Activated CD4-positive, alpha-beta memory T cell treated with anti-CD3 and anti-CD28 coated beads for 36 hours (primary cell): ENCODE measurements around the gene AP3D1. TPM values are rescaled to one million over a fixed set of nuclear protein-coding genes. Genes with fewer than 3 reads are reported as not detected.

Experiments
- CTCF ChIA-PET: fragments of 350-600 bp; sonication (Branson Sonifier 250); formaldehyde crosslinking; loops from one replicate; lab custom pipeline; 2021; ENCODE audit warnings: antibody characterized with exemption, inconsistent platforms; lab: Charles Lee
- POLR2A ChIA-PET: fragments of 350-600 bp; sonication (Branson Sonifier 250); formaldehyde crosslinking; loops from one replicate; lab custom pipeline; 2021; ENCODE audit warnings: antibody characterized with exemption; lab: Charles Lee
- DNase-seq: peaks from one replicate; pipeline ENCODE4 v3.0.0-alpha.2; 2020
- H3K27ac Mint-ChIP-seq: one replicate; pipeline ENCODE4 v1.8.0; 2021; ENCODE audit warnings: mixed read lengths
- H3K27me3 Mint-ChIP-seq: one replicate; pipeline ENCODE4 v1.8.0; 2021; ENCODE audit warnings: mixed read lengths
- H3K36me3 Mint-ChIP-seq: one replicate; pipeline ENCODE4 v1.8.0; 2021; ENCODE audit warnings: mixed read lengths
- H3K4me1 Mint-ChIP-seq: one replicate; pipeline ENCODE4 v1.8.0; 2021; ENCODE audit warnings: low read depth, mixed read lengths
- H3K4me3 Mint-ChIP-seq: one replicate; pipeline ENCODE4 v1.8.0; 2021; ENCODE audit warnings: mild to moderate bottlenecking, mixed read lengths
- H3K9me3 Mint-ChIP-seq: one replicate; pipeline ENCODE4 v1.8.0; 2021; ENCODE audit warnings: mixed read lengths
- intact Hi-C: fragments of 100-400 bp; cut with micrococcal nuclease; formaldehyde crosslinking; loops from one replicate; pipeline ENCODE4 v1.15.1; 2023
- total RNA-seq, 2 experiments: library from RNA; stranded (reverse); gene quantifications; one replicate each; pipeline ENCODE4 v1.2.3, GENCODE V29; 2021

AP3D1 gene
- total RNA-seq, 2 experiments from 2014 or later: 84.6 to 89.1 TPM

GRCh38 chr19:2166741-2167738 is 15.7 kb upstream of the AP3D1 start:
- DNase-seq: no peak
- Mint-ChIP-seq H3K27me3 (no peaks in the 10 kb centered on the region), H3K36me3 (peaks cover 5% of the 10 kb centered on the region), H3K4me1 (peaks cover 55% of the 10 kb centered on the region), H3K9me3 (no peaks in the 10 kb centered on the region), H3K27ac (no peak overlapping the region), H3K4me3 (peak overlapping the region; percentile 48)
- ChIA-PET CTCF (interaction anchor here (1.0 kb wide), 1 partner anchor 68 kb away, joined by 3 read pairs; no protein-coding TSS in a partner anchor), POLR2A (interaction anchor here (1.6 kb wide), 1 partner anchor 20 kb away, joined by 3 read pairs; no protein-coding TSS in a partner anchor)
- intact Hi-C loops: loop anchor here (10.0 kb wide), 1 partner anchor 288 kb away; the partner anchor contains the start of gene LMNB2

GRCh38 chr19:2164020-2164998 is 12.9 kb upstream of the AP3D1 start:
- no peaks in the 10 kb centered on the region for H3K27me3 Mint-ChIP-seq
- ChIA-PET POLR2A (interaction anchor here (1.3 to 2.0 kb wide), 2 partner anchors 12 to 107 kb away, joined by 7 to 8 read pairs; partner anchors contain the start of gene AP3D1), CTCF (no interaction called here)
- DNase-seq: peak; percentile 59
- no peaks in the 10 kb centered on the region for H3K9me3 Mint-ChIP-seq
- H3K4me3 Mint-ChIP-seq: peak overlapping the region; percentile 93
- peaks cover 31% of the 10 kb centered on the region for H3K4me1 Mint-ChIP-seq
- H3K36me3 Mint-ChIP-seq: peaks cover 5% of the 10 kb centered on the region
- intact Hi-C loops: loop anchor here (10.0 kb wide), 1 partner anchor 290 kb away; the partner anchor contains the start of gene LMNB2
- H3K27ac Mint-ChIP-seq: peak overlapping the region; percentile 92

DNA sequence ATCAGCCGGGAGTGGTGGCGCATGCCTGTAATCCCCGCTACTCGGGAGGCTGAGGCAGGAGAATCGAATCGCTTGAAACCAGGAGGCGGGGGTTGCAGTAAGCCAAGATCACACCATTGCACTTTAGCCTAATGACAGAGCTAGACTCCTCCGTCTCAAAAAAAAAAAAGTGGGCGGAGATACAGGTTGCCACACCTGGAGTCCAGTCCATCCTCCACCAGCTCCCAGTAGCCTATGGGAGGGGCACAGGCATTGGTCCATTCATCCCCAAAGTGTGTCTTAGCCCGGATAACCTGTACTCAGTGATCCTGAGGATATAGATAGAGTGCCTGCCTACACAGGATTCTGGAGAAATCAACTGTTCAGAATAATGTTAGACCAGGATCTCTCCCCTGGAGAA is 9.0 kb upstream of the AP3D1 start:
- no peak overlapping the region for H3K27ac Mint-ChIP-seq
- H3K4me1 Mint-ChIP-seq: peaks cover 2% of the 10 kb centered on the region
- CTCF ChIA-PET: no interaction called here
- POLR2A ChIA-PET: interaction anchor here (0.6 kb wide), 1 partner anchor 14 kb away, joined by 3 read pairs; no protein-coding TSS in a partner anchor
- intact Hi-C loops: loop anchor here (10.0 kb wide), 1 partner anchor 294 kb away; the partner anchor contains the start of gene LMNB2
- no peaks in the 10 kb centered on the region for H3K9me3 Mint-ChIP-seq
- peaks cover 2% of the 10 kb centered on the region for H3K36me3 Mint-ChIP-seq
- no peaks in the 10 kb centered on the region for H3K27me3 Mint-ChIP-seq
- no peak for DNase-seq
- no peak overlapping the region for H3K4me3 Mint-ChIP-seq

DNA sequence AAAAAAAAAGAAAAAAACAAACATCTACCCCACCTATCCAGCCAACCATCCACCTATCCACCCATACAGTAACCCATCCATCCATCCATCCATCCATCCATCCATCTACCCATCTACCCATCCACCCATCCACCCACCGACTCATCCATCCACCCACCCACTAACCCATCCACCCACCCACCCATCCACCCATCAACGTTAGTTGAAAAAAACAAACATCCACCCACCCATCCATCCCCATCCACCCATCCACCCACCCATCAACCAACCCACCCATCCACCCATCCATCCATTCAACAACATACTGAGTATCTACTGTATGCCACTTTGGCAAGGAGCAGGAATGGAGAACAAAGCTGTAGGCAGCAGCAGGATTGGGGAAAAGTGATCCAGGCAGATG is 6.1 kb upstream of the AP3D1 start:
- no peaks in the 10 kb centered on the region for H3K9me3 Mint-ChIP-seq
- CTCF ChIA-PET: interaction anchor here (0.6 to 1.9 kb wide), 2 partner anchors 116 to 154 kb away, joined by 3 to 6 read pairs; no protein-coding TSS in a partner anchor
- intact Hi-C loops: no loop called here
- POLR2A ChIA-PET: no interaction called here
- H3K4me1 Mint-ChIP-seq: peaks cover 3% of the 10 kb centered on the region
- H3K4me3 Mint-ChIP-seq: no peak overlapping the region
- H3K36me3 Mint-ChIP-seq: no peaks in the 10 kb centered on the region
- no peak overlapping the region for H3K27ac Mint-ChIP-seq
- no peak for DNase-seq
- no peaks in the 10 kb centered on the region for H3K27me3 Mint-ChIP-seq

DNA sequence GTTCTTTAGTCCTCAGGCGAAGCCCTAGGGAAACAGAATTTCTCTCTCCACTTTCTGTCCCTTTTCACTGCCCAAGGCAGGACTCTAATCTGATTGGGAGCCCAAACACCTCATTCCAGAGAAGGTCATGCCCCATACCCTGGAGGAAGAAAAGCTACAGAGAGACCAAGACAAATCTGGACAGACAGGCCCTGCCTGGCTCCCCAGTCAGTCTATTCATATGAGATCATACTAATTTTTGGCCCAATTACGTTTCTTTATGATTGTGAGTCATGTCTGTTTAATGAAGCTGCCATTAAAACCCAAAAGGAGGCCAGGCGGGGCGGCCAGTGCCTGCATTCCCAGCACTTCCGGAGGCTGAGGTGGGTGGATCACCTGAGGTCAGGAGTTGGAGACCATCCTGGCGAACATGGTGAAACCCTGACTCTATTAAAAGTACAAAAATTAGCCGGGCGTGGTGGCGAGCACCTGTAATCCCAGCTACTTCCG is 3.3 kb upstream of the AP3D1 start:
- H3K27ac Mint-ChIP-seq: no peak overlapping the region
- ChIA-PET CTCF (interaction anchor here (0.6 to 2.5 kb wide), 10 partner anchors 17 to 257 kb away, joined by 3 to 16 read pairs (median 4); no protein-coding TSS in a partner anchor), POLR2A (no interaction called here)
- H3K36me3 Mint-ChIP-seq: no peaks in the 10 kb centered on the region
- no peak overlapping the region for H3K4me3 Mint-ChIP-seq
- no peak for DNase-seq
- intact Hi-C loops: loop anchor here (5.0 kb wide), 2 partner anchors 83 to 173 kb away; partner anchors contain the start of genes LSM7, PLEKHJ1, SF3A2 and SPPL2B
- H3K4me1 Mint-ChIP-seq: peaks cover 17% of the 10 kb centered on the region
- H3K27me3 Mint-ChIP-seq: no peaks in the 10 kb centered on the region
- H3K9me3 Mint-ChIP-seq: no peaks in the 10 kb centered on the region

GRCh38 chr19:2150794-2151338 is 500 bp downstream of the AP3D1 start:
- Mint-ChIP-seq H3K4me3 (peak overlapping the region; percentile 82), H3K9me3 (no peaks in the 10 kb centered on the region), H3K36me3 (peaks cover 5% of the 10 kb centered on the region), H3K4me1 (peaks cover 44% of the 10 kb centered on the region), H3K27me3 (no peaks in the 10 kb centered on the region), H3K27ac (peak overlapping the region; percentile 82)
- CTCF ChIA-PET: interaction anchor here (0.5 to 2.4 kb wide), 2 partner anchors 111 to 430 kb away, joined by 3 to 9 read pairs; no protein-coding TSS in a partner anchor
- POLR2A ChIA-PET: interaction anchor here (1.0 to 1.1 kb wide), 2 partner anchors 90 to 254 kb away, joined by 3 to 4 read pairs; no protein-coding TSS in a partner anchor
- intact Hi-C loops: loop anchor here (1.0 to 5.0 kb wide), 6 partner anchors 12 to 176 kb away; partner anchors contain the start of genes DOT1L, IZUMO4, LSM7 and MOB3A
- peak; percentile 33 for DNase-seq

DNA sequence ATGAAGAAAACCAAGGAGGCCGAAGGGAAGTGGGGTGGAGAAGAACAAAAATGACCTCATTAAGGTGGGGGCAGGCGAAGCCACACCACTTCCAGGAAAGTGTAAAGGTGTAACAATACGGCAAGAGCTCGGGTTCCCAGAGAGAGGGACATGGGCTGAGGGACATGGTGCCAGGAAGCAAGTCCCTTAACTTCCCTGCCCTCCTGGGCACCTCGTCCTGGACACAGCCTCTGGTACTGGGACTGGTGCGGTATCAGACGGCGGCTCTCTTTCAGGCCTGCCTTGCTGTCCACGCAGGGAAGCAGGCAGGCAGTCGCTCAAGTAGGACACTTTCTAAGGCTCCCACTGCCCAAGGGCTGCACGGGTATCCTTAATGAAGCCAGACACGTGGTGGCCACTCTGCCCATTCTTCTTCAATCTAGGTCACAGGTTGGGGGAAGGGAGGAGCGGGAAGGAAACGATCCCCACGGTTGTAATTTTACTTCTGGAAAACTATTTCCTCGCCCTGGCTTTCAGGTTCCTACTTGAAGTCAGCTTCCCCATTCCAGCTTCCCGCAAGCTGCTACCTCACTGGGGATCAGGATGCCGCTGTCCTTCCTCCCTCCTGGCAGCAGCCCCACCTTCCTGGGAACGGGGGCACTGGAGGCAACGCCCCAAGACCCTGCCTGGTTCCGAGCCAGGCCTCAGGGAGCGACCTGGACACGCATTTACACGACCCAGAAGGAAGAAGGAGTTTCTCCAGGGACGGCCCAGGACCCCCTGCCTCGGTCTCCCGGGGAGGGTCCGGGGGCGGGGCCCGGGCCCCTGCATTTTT is 1.2 kb downstream of the AP3D1 start:
- Mint-ChIP-seq H3K27me3 (no peaks in the 10 kb centered on the region), H3K36me3 (peaks cover 5% of the 10 kb centered on the region), H3K4me3 (peak overlapping the region; percentile 82), H3K27ac (peak overlapping the region; percentile 82), H3K4me1 (peaks cover 49% of the 10 kb centered on the region), H3K9me3 (no peaks in the 10 kb centered on the region)
- intact Hi-C loops: loop anchor here (2.0 to 5.0 kb wide), 3 partner anchors 87 to 177 kb away; partner anchors contain the start of genes LSM7, PLEKHJ1, SF3A2 and SPPL2B
- ChIA-PET POLR2A (interaction anchor here (0.8 kb wide), 1 partner anchor 88 kb away, joined by 4 read pairs; no protein-coding TSS in a partner anchor), CTCF (interaction anchor here (2.4 kb wide), 1 partner anchor 111 kb away, joined by 9 read pairs; no protein-coding TSS in a partner anchor)
- DNase-seq: peak; percentile 44

- peak; percentile 63 for DNase-seq
- Mint-ChIP-seq H3K27me3 (no peaks in the 10 kb centered on the region), H3K27ac (peak overlapping the region; percentile 82), H3K4me1 (peaks cover 56% of the 10 kb centered on the region), H3K36me3 (peaks cover 5% of the 10 kb centered on the region), H3K4me3 (peak overlapping the region; percentile 37), H3K9me3 (no peaks in the 10 kb centered on the region)
- POLR2A ChIA-PET: no interaction called here
- CTCF ChIA-PET: no interaction called here
- intact Hi-C loops: no loop called here
Measured at GRCh38 chr19:2148482-2149135, 2.8 kb downstream of the AP3D1 start.

DNA sequence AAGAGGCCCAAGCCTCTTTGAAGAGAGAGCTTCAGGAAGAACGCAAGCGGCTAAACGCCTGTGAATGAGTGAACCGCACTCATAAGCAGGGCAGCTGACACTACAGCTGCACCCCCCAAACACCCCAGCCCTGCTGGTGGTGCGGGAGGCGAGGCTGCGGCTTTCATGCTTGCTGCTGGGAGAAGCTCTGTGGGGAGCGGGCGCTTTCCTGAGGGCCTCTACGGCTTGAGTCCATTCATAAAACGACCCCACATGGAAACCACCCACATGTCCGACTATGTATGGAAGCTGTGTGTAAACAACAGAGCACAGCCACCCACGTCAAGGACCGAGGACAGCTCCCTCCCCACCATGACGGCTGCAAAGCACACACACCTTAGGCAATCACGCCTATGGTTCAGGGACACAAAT is 5.5 kb downstream of the AP3D1 start:
- ChIA-PET POLR2A (no interaction called here), CTCF (no interaction called here)
- intact Hi-C loops: no loop called here
- peaks cover 6% of the 10 kb centered on the region for H3K36me3 Mint-ChIP-seq
- H3K27ac Mint-ChIP-seq: no peak overlapping the region
- H3K9me3 Mint-ChIP-seq: no peaks in the 10 kb centered on the region
- H3K27me3 Mint-ChIP-seq: no peaks in the 10 kb centered on the region
- H3K4me3 Mint-ChIP-seq: no peak overlapping the region
- H3K4me1 Mint-ChIP-seq: peaks cover 50% of the 10 kb centered on the region
- DNase-seq: peak; percentile 25
